H1 (cell line): Measurements from ENCODE around the gene NOL9. TPM values are rescaled to one million over a fixed set of nuclear protein-coding genes. Genes with fewer than 3 reads are reported as not detected.

Experiments
- CTCF ChIA-PET: fragments of 300-600 bp; sonication (Branson Sonifier 250); formaldehyde crosslinking; loops from one replicate; lab custom pipeline; 2021; ENCODE audit not compliant: partially characterized antibody; lab: Charles Lee
- POLR2A ChIA-PET: fragments of 300-600 bp; sonication (Branson Sonifier 250); formaldehyde crosslinking; loops from one replicate; lab custom pipeline; 2021; ENCODE audit warnings: inconsistent platforms; ENCODE audit not compliant: partially characterized antibody; lab: Charles Lee
- DNase-seq, 2 experiments: peaks; one replicate each; pipeline versions ENCODE4 v3.0.0 to v3.0.0-alpha.2; 2010 to 2022; ENCODE audit warnings: low spot score in 2 of 2, low read depth in 1 of 2, mixed read lengths in 1 of 2
- FAIRE-seq: peaks from 2 replicates; lab custom pipeline; 2011; peaks lifted over from hg19 to GRCh38; lab: Jason Lieb, UNC
- H2AFZ ChIP-seq: 2 replicates; pipeline ENCODE4 v1.8.1; 2012; ENCODE audit warnings: low read length, inconsistent platforms
- H2AK5ac ChIP-seq: 2 replicates; pipeline ENCODE4 v1.6.1; 2013; ENCODE audit warnings: low read depth, low read length
- H2BK120ac ChIP-seq: replicated peaks from 2 replicates; pipeline ENCODE3; 2013; ENCODE audit warnings: low read depth, low read length, inconsistent platforms
- H2BK12ac ChIP-seq: 2 replicates; pipeline ENCODE4 v1.6.1; 2013; ENCODE audit warnings: low read depth, low read length
- H2BK15ac ChIP-seq: 2 replicates; pipeline ENCODE4 v1.6.1; 2013; ENCODE audit warnings: low read length
- H2BK20ac ChIP-seq: 2 replicates; pipeline ENCODE4 v1.6.1; 2013; ENCODE audit warnings: low read length
- H2BK5ac ChIP-seq: 2 replicates; pipeline ENCODE4 v1.6.1; 2013; ENCODE audit warnings: low read depth, low read length
- H3K14ac ChIP-seq: 2 replicates; pipeline ENCODE4 v1.6.1; 2013; ENCODE audit warnings: inconsistent platforms; ENCODE audit not compliant: insufficient read length
- H3K18ac ChIP-seq: 2 replicates; pipeline ENCODE4 v1.6.1; 2013; ENCODE audit warnings: low read length; ENCODE audit errors: extremely low read depth
- H3K23ac ChIP-seq: 2 replicates; pipeline ENCODE4 v1.6.1; 2013; ENCODE audit warnings: inconsistent platforms; ENCODE audit not compliant: insufficient read length
- H3K23me2 ChIP-seq: 2 replicates; pipeline ENCODE4 v1.6.1; 2013; ENCODE audit warnings: low read depth, low read length
- H3K27ac ChIP-seq: 2 replicates; pipeline ENCODE4 v1.6.1; 2011; ENCODE audit warnings: low read depth, low read length, inconsistent platforms
- H3K27me3 ChIP-seq, 4 experiments: replicated peaks in 1 of 4; 1 replicate in 1 of 4; 2 replicates in 3 of 4; pipeline versions ENCODE4 v1.6.1 to v1.8.1; 2011 to 2013; ENCODE audit warnings: low read length in 3 of 4, mild to moderate bottlenecking in 3 of 4, inconsistent platforms in 2 of 4, mixed read lengths in 2 of 4, moderate library complexity in 1 of 4; ENCODE audit not compliant: control insufficient read depth in 3 of 4, insufficient read depth in 3 of 4; ENCODE audit errors: extremely low read depth in 1 of 4
- H3K36me3 ChIP-seq, 4 experiments: 2 replicates each; pipeline versions ENCODE4 v1.6.1 to v1.8.1; 2011 to 2013; ENCODE audit warnings: mild to moderate bottlenecking in 4 of 4, low read length in 3 of 4, moderate library complexity in 2 of 4, control low read depth in 1 of 4, inconsistent platforms in 1 of 4; ENCODE audit not compliant: insufficient read depth in 4 of 4, control insufficient read depth in 2 of 4
- H3K4ac ChIP-seq: replicated peaks from 2 replicates; pipeline ENCODE3; 2013; ENCODE audit warnings: low read length, low read depth, mixed read lengths, inconsistent platforms; ENCODE audit not compliant: insufficient read length
- H3K4me1 ChIP-seq, 4 experiments: replicated peaks in 1 of 4; 1 replicate in 1 of 4; 2 replicates in 3 of 4; pipeline versions ENCODE4 v1.6.1 to v1.8.1; 2011 to 2013; ENCODE audit warnings: low read length in 3 of 4, inconsistent platforms in 2 of 4, mixed read lengths in 1 of 4; ENCODE audit not compliant: insufficient read depth in 4 of 4, control insufficient read depth in 3 of 4
- H3K4me2 ChIP-seq, 2 experiments: 2 replicates each; pipeline versions ENCODE4 v1.6.1 to v1.8.1; 2011 to 2013; ENCODE audit warnings: low read depth in 2 of 2, low read length in 2 of 2, control low read depth in 1 of 2, inconsistent platforms in 1 of 2, mild to moderate bottlenecking in 1 of 2; ENCODE audit not compliant: insufficient read depth in 1 of 2
- H3K4me3 ChIP-seq, 4 experiments: fragments of 200-600, 300-600 bp in 1 of 4; sonication (generic), shearing (Covaris generic), sonication (Bioruptor Twin) in 1 of 4; 2 replicates each; pipeline versions ENCODE4 v1.5.1 to v1.8.1; 2011 to 2016; ENCODE audit warnings: low read length in 4 of 4, low read depth in 3 of 4, control low read depth in 2 of 4, inconsistent platforms in 2 of 4, mild to moderate bottlenecking in 2 of 4, mixed read lengths in 1 of 4, moderate library complexity in 1 of 4; ENCODE audit not compliant: insufficient read depth in 2 of 4; ENCODE audit errors: extremely low read depth in 1 of 4
- H3K56ac ChIP-seq: replicated peaks from 2 replicates; pipeline ENCODE3; 2013; ENCODE audit warnings: low read depth, mild to moderate bottlenecking, mixed read lengths, low read length, inconsistent platforms; ENCODE audit not compliant: insufficient read length
- H3K79me1 ChIP-seq: 2 replicates; pipeline ENCODE4 v1.6.1; 2013; ENCODE audit warnings: low read depth, low read length, control low read depth
- H3K79me2 ChIP-seq, 2 experiments: 2 replicates each; pipeline versions ENCODE4 v1.6.1 to v1.8.1; 2012 to 2013; ENCODE audit warnings: low read length in 2 of 2, mild to moderate bottlenecking in 2 of 2, inconsistent platforms in 1 of 2; ENCODE audit not compliant: insufficient read depth in 2 of 2, control insufficient read depth in 1 of 2
- H3K9ac ChIP-seq, 4 experiments: replicated peaks in 1 of 4; 1 replicate in 1 of 4; 2 replicates in 3 of 4; pipeline versions ENCODE4 v1.6.1 to v1.8.1; 2011 to 2013; ENCODE audit warnings: low read depth in 3 of 4, low read length in 3 of 4, control low read depth in 2 of 4, mild to moderate bottlenecking in 2 of 4, moderate library complexity in 2 of 4, inconsistent platforms in 1 of 4; ENCODE audit errors: extremely low read depth in 1 of 4
- H3K9me3 ChIP-seq, 2 experiments: 2 replicates each; pipeline versions ENCODE4 v1.6.1 to v1.8.1; 2012 to 2013; ENCODE audit warnings: mild to moderate bottlenecking in 2 of 2, moderate library complexity in 2 of 2, control low read depth in 1 of 2, inconsistent platforms in 1 of 2, low read depth in 1 of 2, low read length in 1 of 2, mixed read lengths in 1 of 2; ENCODE audit not compliant: insufficient read depth in 2 of 2
- H4K20me1 ChIP-seq, 2 experiments: replicated peaks in 1 of 2; 2 replicates each; pipeline versions ENCODE3 to v1.8.1; 2011 to 2013; ENCODE audit warnings: inconsistent platforms in 2 of 2, low read length in 2 of 2, mild to moderate bottlenecking in 1 of 2; ENCODE audit not compliant: insufficient read depth in 2 of 2, control insufficient read depth in 1 of 2
- H4K5ac ChIP-seq: 2 replicates; pipeline ENCODE4 v1.6.1; 2013; ENCODE audit warnings: low read length, low read depth, mixed read lengths, inconsistent platforms; ENCODE audit not compliant: insufficient read length
- H4K8ac ChIP-seq: 2 replicates; pipeline ENCODE4 v1.8.0; 2013; ENCODE audit warnings: mild to moderate bottlenecking, moderate library complexity, low read length, inconsistent platforms; ENCODE audit not compliant: insufficient read depth; ENCODE audit errors: extremely low read depth
- H4K91ac ChIP-seq: replicated peaks from 2 replicates; pipeline ENCODE3; 2013; ENCODE audit warnings: low read length, mixed read lengths, inconsistent platforms; ENCODE audit not compliant: insufficient read length
- BRCA1 ChIP-seq: IDR thresholded peaks from 2 replicates; pipeline ENCODE4 v1.6.1; 2012; ENCODE audit warnings: low read depth, low read length, improper control_type of control experiment
- POLR2A ChIP-seq, 2 experiments: IDR thresholded peaks; 1 replicate in 1 of 2; 2 replicates in 1 of 2; pipeline ENCODE4 v1.6.1; 2011; ENCODE audit warnings: low read depth in 2 of 2, low read length in 2 of 2, mild to moderate bottlenecking in 2 of 2; ENCODE audit errors: control extremely low read depth in 1 of 2
- POU5F1 ChIP-seq: IDR thresholded peaks from 2 replicates; pipeline ENCODE4 v1.6.1; 2011; ENCODE audit warnings: low read depth, mild to moderate bottlenecking, low read length, moderate library complexity
- WGBS, 2 experiments: shearing (Covaris generic) in 1 of 2; methylation state at CpG; one replicate each; pipeline versions ENCODE4 v1.1.6 to v1.1.7; 2013 to 2015; ENCODE audit warnings: low lambda C conversion rate in 2 of 2, mixed read lengths in 2 of 2, inconsistent platforms in 1 of 2, low coverage in 1 of 2, missing lambda C conversion rate in 1 of 2; ENCODE audit not compliant: insufficient replicate concordance in 2 of 2, insufficient coverage in 1 of 2, insufficient read length in 1 of 2; ENCODE audit errors: extremely low coverage in 1 of 2, missing lambda C conversion rate in 1 of 2; 5-methylcytosine and 5-hydroxymethylcytosine counted together
- polyA plus RNA-seq, 7 experiments: library from polyadenylated mRNA; depleted of rRNA in 3 of 7; stranded (reverse) in 5 of 7; unstranded in 2 of 7; fragments of >200 nt in 5 of 7; fragments of 200-250 nt in 2 of 7; gene quantifications; 1 replicate in 5 of 7; 2 replicates in 1 of 7; 4 replicates in 1 of 7; pipeline versions ENCODE4 v1.2.1 to v1.2.3, GENCODE V29; 2011 to 2013; ENCODE audit warnings: missing spikeins in 2 of 7, mixed read lengths in 2 of 7
- total RNA-seq: library from RNA; stranded (reverse); fragmentation: NEBNext Ultra II Directional; extraction: Animal tissue kit (Norgen Biotek cat#: 25700); gene quantifications from 2 replicates; pipeline ENCODE4 v1.2.1, GENCODE V29; 2021

Gene NOL9
- total and polyA plus RNA-seq, 2 of the 8 experiments (the other 6 are each of a cell fraction or from before 2014, with no cell fraction given): 17.1 to 38.1 TPM

DNA sequence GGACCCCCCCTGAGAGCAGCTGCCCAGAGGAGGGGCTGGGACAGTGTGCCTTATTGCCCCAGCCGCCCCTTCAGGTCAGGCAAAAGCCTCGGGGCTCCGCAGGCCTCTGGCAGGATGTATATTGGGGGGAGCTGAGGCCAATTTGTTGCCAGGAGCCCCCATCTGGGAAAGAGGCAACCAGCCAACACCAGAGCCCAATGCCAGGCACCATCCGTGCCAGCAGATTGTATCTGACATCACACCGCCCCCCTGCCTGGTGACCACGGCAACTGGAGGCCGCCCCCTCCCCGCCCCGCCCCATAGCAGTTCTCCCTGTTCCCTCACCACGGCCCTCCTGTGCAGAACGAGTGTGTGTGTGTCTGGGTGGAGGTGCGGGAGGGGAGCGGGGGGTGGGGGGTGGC lies 59.3 kb downstream of the NOL9 start:
- H4K5ac ChIP-seq: no peak overlapping the region
- no peaks in the 10 kb centered on the region for H3K9me3 ChIP-seq
- no peaks in the 10 kb centered on the region for H3K36me3 ChIP-seq
- no peak overlapping the region; the same call in 1 of the 2 replicates for H2BK12ac ChIP-seq
- FAIRE-seq (no peak), DNase-seq (no peak)
- H4K8ac ChIP-seq: no peak overlapping the region; the same call in 1 of the 2 replicates
- no peak overlapping the region for H2AK5ac ChIP-seq
- H2BK120ac ChIP-seq: no peak overlapping the region
- no peak overlapping the region for H3K14ac ChIP-seq
- H3K4me2 ChIP-seq: peak overlapping the region; percentile 1 to 87; a peak in 1 of 4 replicates
- no peak overlapping the region for H2BK20ac ChIP-seq
- POLR2A ChIA-PET: interaction anchor here (1.3 kb wide), 1 partner anchor 59 kb away, joined by 4 read pairs; the partner anchor contains the start of gene NOL9
- H3K27me3 ChIP-seq: peaks cover 0 to 31% (median 20%) of the 10 kb centered on the region in 4 experiments; a peak in 5 of 7 replicates
- no peaks in the 10 kb centered on the region for H3K79me2 ChIP-seq
- H4K20me1 ChIP-seq: peaks cover 4% of the 10 kb centered on the region in 2 experiments
- CTCF ChIA-PET: interaction anchor here (1.2 to 7.5 kb wide), 6 partner anchors 9 to 57 kb away, joined by 4 to 60 read pairs (median 6); no protein-coding TSS in a partner anchor
- H3K79me1 ChIP-seq: no peaks in the 10 kb centered on the region; the same call in 1 of the 2 replicates
- no peak overlapping the region for H2BK5ac ChIP-seq
- H3K18ac ChIP-seq: no peak overlapping the region
- H2BK15ac ChIP-seq: no peak overlapping the region
- H3K4me3 ChIP-seq: no peak overlapping the region
- TF ChIP-seq BRCA1 (no peak), POU5F1 (no peak), POLR2A (IDR thresholded peaks at IDR 0.05; ENCODE audit: control extremely low read depth in 1 of 2, low read depth in 2 of 2, low read length in 2 of 2) (no peak)
- TF ChIP-seq, all 59 proteins: peak for 0
- Histone ChIP-seq H3K56ac (no peak overlapping the region), H4K91ac (no peak overlapping the region), H3K27ac (no peak overlapping the region), H3K23me2 (peaks cover 19% of the 10 kb centered on the region; the same call in 1 of the 2 replicates), H3K23ac (no peak overlapping the region), H3K4ac (no peak overlapping the region), H3K4me1 (peaks cover 0 to 37% (median 23%) of the 10 kb centered on the region in 4 experiments; a peak in 6 of 7 replicates), H3K9ac (no peak overlapping the region), H2AFZ (no peak overlapping the region)
- WGBS, 2 experiments: 70% methylated on average over 11 of the region's 13 CpGs; no CpG with 5 or more reads in 1 of the 2 experiments
